ENCODE data around the gene ARL5C.

ARL5C gene

DNA sequence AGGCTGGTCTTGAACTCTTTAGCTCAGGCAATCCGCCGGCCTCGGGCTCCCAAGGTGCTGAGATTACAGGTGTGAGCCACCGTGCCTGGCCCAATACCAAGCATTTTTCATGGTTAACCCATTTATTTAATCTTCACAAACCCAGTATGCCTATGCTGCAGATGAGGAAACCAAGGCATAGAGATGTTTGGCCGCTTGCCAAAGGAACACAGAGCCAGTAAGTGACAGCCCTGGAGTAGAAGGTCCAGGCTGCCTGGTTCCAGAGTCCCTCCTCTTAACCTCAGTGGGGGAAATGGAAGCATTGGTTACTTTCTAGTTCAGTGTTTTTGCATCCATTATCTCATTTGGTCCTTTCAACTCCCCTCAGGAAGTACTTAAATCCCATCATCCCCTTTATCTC, 15.3 kb upstream of the ARL5C start:
- Histone ChIP-seq H3K36me3 (ENCODE audit: control insufficient read depth, insufficient read depth, low read length) (peaks cover 20% of the 10 kb centered on the region), H3K9me3 (ENCODE audit: control insufficient read depth, low read length) (no peaks in the 10 kb centered on the region), H3K27ac (ENCODE audit: insufficient read depth, low read depth, low read length, poor library complexity, severe bottlenecking) (no peak overlapping the region), H3K4me3 (ENCODE audit: insufficient read depth, low read depth, low read length) (no peak overlapping the region), H3K27me3 (ENCODE audit: control insufficient read depth, insufficient read depth, low read length, poor library complexity, severe bottlenecking) (no peaks in the 10 kb centered on the region), H3K4me1 (ENCODE audit: control insufficient read depth, insufficient read depth, low read length) (no peaks in the 10 kb centered on the region)
- WGBS, 2 experiments, result 95 to 97% methylated on average over 5 of the region's 5 CpGs

DNA sequence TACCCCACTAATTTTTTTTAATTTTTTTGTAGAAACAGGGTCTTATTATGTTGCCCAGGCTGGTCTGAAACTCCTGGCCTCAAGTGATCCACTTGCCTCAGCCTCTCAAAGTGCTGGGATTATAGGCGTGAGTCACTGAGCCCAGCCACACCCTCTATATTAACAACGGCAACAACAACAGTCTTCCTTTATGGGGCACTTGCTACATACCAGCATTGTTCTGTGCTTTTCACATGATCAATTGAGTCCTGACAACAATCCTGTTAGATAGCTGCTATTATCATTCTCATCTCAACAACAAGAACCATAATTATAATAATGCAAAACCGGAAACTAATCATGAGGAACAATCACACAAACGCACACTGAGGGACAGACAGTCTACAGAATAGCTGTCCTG, 12.6 kb upstream of the ARL5C start:
- Histone ChIP-seq H3K4me3 (ENCODE audit: insufficient read depth, low read depth, low read length) (no peak overlapping the region), H3K27me3 (ENCODE audit: control insufficient read depth, insufficient read depth, low read length, poor library complexity, severe bottlenecking) (no peaks in the 10 kb centered on the region), H3K4me1 (ENCODE audit: control insufficient read depth, insufficient read depth, low read length) (peaks cover 3% of the 10 kb centered on the region), H3K36me3 (ENCODE audit: control insufficient read depth, insufficient read depth, low read length) (peaks cover 10% of the 10 kb centered on the region), H3K9me3 (ENCODE audit: control insufficient read depth, low read length) (no peaks in the 10 kb centered on the region), H3K27ac (ENCODE audit: insufficient read depth, low read depth, low read length, poor library complexity, severe bottlenecking) (no peak overlapping the region)
- WGBS, 2 experiments, result 92 to 98% methylated on average over 4 of the region's 4 CpGs

DNA sequence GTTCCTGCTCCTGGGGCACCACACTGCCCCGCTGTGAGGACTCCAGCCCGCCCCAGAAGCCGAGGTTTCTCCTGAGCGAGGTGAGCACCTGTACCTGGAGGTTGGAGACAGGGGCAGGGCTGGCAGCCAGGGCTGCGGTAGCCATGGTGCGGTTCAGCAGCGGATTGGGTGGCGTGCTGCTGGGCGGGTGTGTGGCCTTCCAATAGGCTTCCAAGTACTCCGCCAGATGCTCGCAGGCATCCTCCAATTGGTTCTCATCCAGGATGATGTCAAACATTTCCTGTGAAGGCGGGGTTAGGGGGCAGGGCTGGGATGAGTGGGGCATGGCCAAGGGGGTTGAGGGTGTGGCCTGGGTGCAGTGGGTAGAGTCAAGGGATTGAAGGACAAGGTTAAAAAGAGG, 11.3 kb upstream of the ARL5C start:
- Histone ChIP-seq H3K27ac (ENCODE audit: insufficient read depth, low read depth, low read length, poor library complexity, severe bottlenecking) (no peak overlapping the region), H3K27me3 (ENCODE audit: control insufficient read depth, insufficient read depth, low read length, poor library complexity, severe bottlenecking) (no peaks in the 10 kb centered on the region), H3K36me3 (ENCODE audit: control insufficient read depth, insufficient read depth, low read length) (peaks cover 3% of the 10 kb centered on the region), H3K4me3 (ENCODE audit: insufficient read depth, low read depth, low read length) (no peak overlapping the region), H3K4me1 (ENCODE audit: control insufficient read depth, insufficient read depth, low read length) (peaks cover 3% of the 10 kb centered on the region), H3K9me3 (ENCODE audit: control insufficient read depth, low read length) (no peaks in the 10 kb centered on the region)
- WGBS, 2 experiments, result 85 to 88% methylated on average over 12 of the region's 12 CpGs

DNA sequence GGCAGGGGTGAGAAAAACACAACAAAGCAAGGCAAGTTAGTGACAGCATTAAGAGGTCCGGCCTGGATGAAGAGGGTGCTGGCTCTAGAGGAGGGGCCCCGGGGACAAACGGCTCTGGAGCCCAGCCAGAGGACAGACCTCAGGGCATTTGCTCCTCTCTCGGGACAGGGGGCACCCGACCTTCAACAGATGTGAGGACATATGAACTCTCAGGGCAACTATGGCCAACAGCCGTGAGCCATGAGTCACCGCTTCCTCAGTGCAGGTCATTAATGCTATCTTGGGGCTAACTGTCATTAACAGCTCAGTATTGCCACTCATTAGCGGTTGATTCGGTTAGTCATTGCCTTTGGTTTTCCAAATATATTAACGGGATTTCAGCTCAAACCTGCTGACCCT, 9.7 kb upstream of the ARL5C start:
- Histone ChIP-seq H3K4me3 (ENCODE audit: insufficient read depth, low read depth, low read length) (no peak overlapping the region), H3K4me1 (ENCODE audit: control insufficient read depth, insufficient read depth, low read length) (peaks cover 3% of the 10 kb centered on the region), H3K9me3 (ENCODE audit: control insufficient read depth, low read length) (no peaks in the 10 kb centered on the region), H3K27me3 (ENCODE audit: control insufficient read depth, insufficient read depth, low read length, poor library complexity, severe bottlenecking) (no peaks in the 10 kb centered on the region), H3K27ac (ENCODE audit: insufficient read depth, low read depth, low read length, poor library complexity, severe bottlenecking) (no peak overlapping the region), H3K36me3 (ENCODE audit: control insufficient read depth, insufficient read depth, low read length) (peaks cover 3% of the 10 kb centered on the region)
- WGBS, 2 experiments, result 91 to 92% methylated on average over 10 of the region's 10 CpGs

DNA sequence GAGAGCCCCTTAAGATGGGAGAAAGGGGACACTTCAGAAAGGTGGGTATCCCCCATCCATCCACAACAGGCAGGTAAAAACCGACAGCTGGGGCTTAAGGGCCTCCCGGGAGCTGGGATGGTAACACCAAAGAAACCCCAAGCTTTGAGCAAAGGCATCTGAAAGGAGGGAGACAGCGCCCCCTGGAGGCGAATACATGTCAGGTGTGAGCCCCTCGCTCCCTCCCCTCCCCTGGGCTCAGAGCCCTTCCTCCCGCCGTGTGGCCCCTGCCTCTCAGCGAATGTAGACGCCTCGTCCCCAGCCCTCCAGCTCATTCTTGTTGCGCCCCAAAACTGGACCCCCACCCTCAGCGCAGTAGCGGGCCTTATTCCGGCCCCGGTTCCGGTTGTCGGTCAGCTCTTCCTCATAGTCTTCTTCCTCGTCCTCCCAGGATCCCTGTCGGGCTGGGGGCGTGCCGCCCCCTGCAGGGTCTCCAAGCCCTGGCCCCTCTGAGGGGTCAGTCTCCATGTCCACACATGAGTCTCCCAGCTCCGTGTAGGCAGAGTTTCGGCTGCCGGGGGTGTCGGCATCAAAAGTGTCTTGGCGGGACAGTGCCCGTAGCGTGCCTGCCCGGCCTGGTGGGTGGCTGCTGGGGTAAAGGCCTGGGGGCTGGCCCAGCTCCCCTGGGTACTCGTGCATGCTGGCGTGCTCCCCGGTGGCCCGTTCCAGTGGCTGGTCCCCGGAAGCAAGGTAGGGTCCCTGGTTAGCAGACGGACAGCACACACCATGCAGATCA, 9.1 kb upstream of the ARL5C start:
- Histone ChIP-seq H3K27ac (ENCODE audit: insufficient read depth, low read depth, low read length, poor library complexity, severe bottlenecking) (no peak overlapping the region), H3K27me3 (ENCODE audit: control insufficient read depth, insufficient read depth, low read length, poor library complexity, severe bottlenecking) (no peaks in the 10 kb centered on the region), H3K36me3 (ENCODE audit: control insufficient read depth, insufficient read depth, low read length) (peaks cover 3% of the 10 kb centered on the region), H3K9me3 (ENCODE audit: control insufficient read depth, low read length) (no peaks in the 10 kb centered on the region), H3K4me3 (ENCODE audit: insufficient read depth, low read depth, low read length) (no peak overlapping the region), H3K4me1 (ENCODE audit: control insufficient read depth, insufficient read depth, low read length) (peaks cover 3% of the 10 kb centered on the region)
- WGBS, 2 experiments, result 61 to 63% methylated on average over 35 of the region's 35 CpGs

DNA sequence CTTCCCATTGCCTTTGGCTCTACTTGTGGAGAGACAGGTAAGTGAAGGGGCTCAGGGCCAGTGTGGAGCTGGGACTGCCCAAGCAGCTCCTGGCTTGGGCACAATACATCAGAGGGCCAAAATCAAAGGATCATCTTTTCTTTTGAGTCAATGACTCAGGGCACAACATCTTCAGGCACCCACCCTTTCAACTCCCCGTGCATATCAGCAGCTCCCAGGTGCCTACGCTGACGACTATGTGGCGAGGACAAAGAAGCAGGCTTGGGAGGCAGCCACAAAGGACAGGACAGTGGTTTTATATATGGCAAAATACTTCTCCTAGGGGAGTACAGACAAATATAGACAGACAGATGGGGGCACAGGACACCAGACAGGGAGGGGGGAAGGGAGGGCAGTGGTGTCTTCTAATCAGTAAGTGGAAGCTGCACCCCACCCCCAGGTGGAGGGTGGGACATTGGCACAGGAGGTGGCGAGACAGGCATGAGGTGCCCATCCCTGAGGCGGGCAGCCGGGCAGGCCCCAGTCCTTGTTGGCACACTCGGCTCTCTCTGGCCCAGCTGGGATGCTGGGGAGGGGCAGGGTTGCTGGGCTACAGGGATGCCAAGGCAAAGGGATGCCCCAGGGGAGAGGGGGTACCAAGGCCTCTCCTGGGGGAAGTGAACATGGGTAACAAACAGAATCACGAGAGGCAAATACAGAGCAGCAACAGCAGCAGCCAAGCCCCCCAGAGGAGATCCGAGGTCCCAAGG, 7.7 kb upstream of the ARL5C start:
- Histone ChIP-seq H3K9me3 (ENCODE audit: control insufficient read depth, low read length) (no peaks in the 10 kb centered on the region), H3K27me3 (ENCODE audit: control insufficient read depth, insufficient read depth, low read length, poor library complexity, severe bottlenecking) (no peaks in the 10 kb centered on the region), H3K4me3 (ENCODE audit: insufficient read depth, low read depth, low read length) (no peak overlapping the region), H3K36me3 (ENCODE audit: control insufficient read depth, insufficient read depth, low read length) (peaks cover 3% of the 10 kb centered on the region), H3K4me1 (ENCODE audit: control insufficient read depth, insufficient read depth, low read length) (peaks cover 3% of the 10 kb centered on the region), H3K27ac (ENCODE audit: insufficient read depth, low read depth, low read length, poor library complexity, severe bottlenecking) (no peak overlapping the region)
- 81 to 88% methylated on average over 10 of the region's 10 CpGs for whole genome bisulfite sequencing, 2 experiments

GRCh38 chr17:39173080-39173479, 7.1 kb upstream of the ARL5C start:
- 89 to 90% methylated on average over 5 of the region's 5 CpGs for WGBS, 2 experiments
- H3K27me3 ChIP-seq (ENCODE audit: control insufficient read depth, insufficient read depth, low read length, poor library complexity, severe bottlenecking), result no peaks in the 10 kb centered on the region
- no peak overlapping the region for H3K4me3 ChIP-seq (ENCODE audit: insufficient read depth, low read depth, low read length)
- H3K27ac ChIP-seq (ENCODE audit: insufficient read depth, low read depth, low read length, poor library complexity, severe bottlenecking), result no peak overlapping the region
- H3K36me3 ChIP-seq (ENCODE audit: control insufficient read depth, insufficient read depth, low read length), result peaks cover 2% of the 10 kb centered on the region
- peaks cover 3% of the 10 kb centered on the region for H3K4me1 ChIP-seq (ENCODE audit: control insufficient read depth, insufficient read depth, low read length)
- no peaks in the 10 kb centered on the region for H3K9me3 ChIP-seq (ENCODE audit: control insufficient read depth, low read length)

DNA sequence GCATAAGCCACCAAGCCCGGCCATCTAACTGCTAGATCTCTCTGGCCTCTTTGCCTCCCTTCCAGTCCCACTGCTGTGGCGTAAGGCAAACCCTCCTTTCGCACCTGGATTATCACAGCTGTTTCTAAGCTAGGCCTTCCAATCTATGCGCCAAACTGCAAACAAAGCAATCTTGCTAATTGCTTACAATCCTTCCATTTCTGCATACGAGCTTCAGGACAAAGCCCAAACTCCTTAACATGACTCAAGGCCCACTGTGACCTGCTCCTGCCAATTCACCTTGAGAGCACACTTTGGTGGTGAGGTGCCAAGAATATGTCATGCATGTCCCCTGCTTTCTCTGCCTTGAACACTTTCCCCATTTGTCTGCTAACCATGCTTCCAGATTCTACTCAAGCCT, 6.0 kb upstream of the ARL5C start:
- 90 to 92% methylated on average over 5 of the region's 5 CpGs for WGBS, 2 experiments
- H3K27ac ChIP-seq (ENCODE audit: insufficient read depth, low read depth, low read length, poor library complexity, severe bottlenecking), result no peak overlapping the region
- H3K36me3 ChIP-seq (ENCODE audit: control insufficient read depth, insufficient read depth, low read length), result no peaks in the 10 kb centered on the region
- H3K9me3 ChIP-seq (ENCODE audit: control insufficient read depth, low read length), result no peaks in the 10 kb centered on the region
- H3K27me3 ChIP-seq (ENCODE audit: control insufficient read depth, insufficient read depth, low read length, poor library complexity, severe bottlenecking), result peaks cover 5% of the 10 kb centered on the region
- peaks cover 5% of the 10 kb centered on the region for H3K4me1 ChIP-seq (ENCODE audit: control insufficient read depth, insufficient read depth, low read length)
- H3K4me3 ChIP-seq (ENCODE audit: insufficient read depth, low read depth, low read length), result no peak overlapping the region

- Histone ChIP-seq H3K36me3 (ENCODE audit: control insufficient read depth, insufficient read depth, low read length) (no peaks in the 10 kb centered on the region), H3K9me3 (ENCODE audit: control insufficient read depth, low read length) (no peaks in the 10 kb centered on the region), H3K27ac (ENCODE audit: insufficient read depth, low read depth, low read length, poor library complexity, severe bottlenecking) (no peak overlapping the region), H3K27me3 (ENCODE audit: control insufficient read depth, insufficient read depth, low read length, poor library complexity, severe bottlenecking) (peaks cover 18% of the 10 kb centered on the region), H3K4me3 (ENCODE audit: insufficient read depth, low read depth, low read length) (no peak overlapping the region), H3K4me1 (ENCODE audit: control insufficient read depth, insufficient read depth, low read length) (peaks cover 5% of the 10 kb centered on the region)
- 88 to 91% methylated on average over 6 of the region's 6 CpGs for WGBS, 2 experiments
These were observed 4.6 kb upstream of the ARL5C start for GRCh38 chr17:39170558-39170957.

- Histone ChIP-seq H3K27me3 (ENCODE audit: control insufficient read depth, insufficient read depth, low read length, poor library complexity, severe bottlenecking) (peaks cover 23% of the 10 kb centered on the region), H3K9me3 (ENCODE audit: control insufficient read depth, low read length) (no peaks in the 10 kb centered on the region), H3K4me1 (ENCODE audit: control insufficient read depth, insufficient read depth, low read length) (peaks cover 5% of the 10 kb centered on the region), H3K36me3 (ENCODE audit: control insufficient read depth, insufficient read depth, low read length) (no peaks in the 10 kb centered on the region), H3K4me3 (ENCODE audit: insufficient read depth, low read depth, low read length) (no peak overlapping the region), H3K27ac (ENCODE audit: insufficient read depth, low read depth, low read length, poor library complexity, severe bottlenecking) (no peak overlapping the region)
- 88 to 91% methylated on average over 4 of the region's 4 CpGs for whole genome bisulfite sequencing, 2 experiments
These were observed 4.1 kb upstream of the ARL5C start for GRCh38 chr17:39170109-39170508.

Measured in ectodermal cell (in vitro differentiated cells).